ENCODE results near the gene GARIN1A. TPM values are rescaled to one million over a fixed set of nuclear protein-coding genes. Genes with fewer than 3 reads are reported as not detected.

The GARIN1A gene
- total RNA-seq, 4 donors from 2014 or later, result 0.63 to 3.5 (median 1.8) TPM

- peaks cover 0 to 2% (median 0%) of the 10 kb centered on the region in 4 donors for H3K9me3 ChIP-seq
- no peak for DNase-seq (ENCODE audit: low spot score in 2 of 2)
- no peaks in the 10 kb centered on the region for H3K36me3 ChIP-seq
- no peak overlapping the region for H3K27ac ChIP-seq
- WGBS, 2 donors, result 72% methylated on average over 3 of the region's 3 CpGs
- H3K4me3 ChIP-seq, result no peak overlapping the region
- no peaks in the 10 kb centered on the region for H3K27me3 ChIP-seq
- H3K4me1 ChIP-seq, result no peaks in the 10 kb centered on the region
- no peak for TF ChIP-seq EP300 (IDR thresholded peaks at IDR 0.05)
- no peak for TF ChIP-seq POLR2A (IDR thresholded peaks at IDR 0.05)
- no peak for TF ChIP-seq CTCF (IDR thresholded peaks at IDR 0.05)
Measured at GRCh38 chr7:128708824-128709223, 36.7 kb downstream of the GARIN1A start.

GRCh38 chr7:128710481-128710880 is 38.4 kb downstream of the GARIN1A start:
- no peaks in the 10 kb centered on the region for H3K4me1 ChIP-seq
- no peaks in the 10 kb centered on the region for H3K27me3 ChIP-seq
- H3K4me3 ChIP-seq, result no peak overlapping the region
- no peaks in the 10 kb centered on the region for H3K36me3 ChIP-seq
- DNase-seq (ENCODE audit: low spot score in 2 of 2), result no peak
- peaks cover 0 to 2% (median 0%) of the 10 kb centered on the region in 4 donors for H3K9me3 ChIP-seq
- no peak overlapping the region for H3K27ac ChIP-seq
- WGBS, 2 donors, result 78 to 83% methylated on average over 6 of the region's 6 CpGs
- TF ChIP-seq EP300 (IDR thresholded peaks at IDR 0.05) (no peak), CTCF (IDR thresholded peaks at IDR 0.05) (no peak), POLR2A (IDR thresholded peaks at IDR 0.05) (no peak)

- Histone ChIP-seq H3K36me3 (no peaks in the 10 kb centered on the region), H3K4me3 (no peak overlapping the region), H3K27me3 (no peaks in the 10 kb centered on the region), H3K27ac (no peak overlapping the region), H3K4me1 (no peaks in the 10 kb centered on the region), H3K9me3 (peaks cover 0 to 2% (median 0%) of the 10 kb centered on the region in 4 donors)
- no peak for DNase-seq (ENCODE audit: low spot score in 2 of 2)
- TF ChIP-seq EP300 (IDR thresholded peaks at IDR 0.05) (no peak), POLR2A (IDR thresholded peaks at IDR 0.05) (no peak), CTCF (IDR thresholded peaks at IDR 0.05) (no peak)
- 90 to 97% methylated on average over 2 of the region's 2 CpGs for WGBS, 2 donors
Measured at GRCh38 chr7:128713794-128714193, 41.7 kb downstream of the GARIN1A start.

GRCh38 chr7:128714701-128715495 is 42.8 kb downstream of the GARIN1A start:
- DNase-seq (ENCODE audit: low spot score in 2 of 2), result no peak
- Histone ChIP-seq H3K36me3 (no peaks in the 10 kb centered on the region), H3K4me1 (no peaks in the 10 kb centered on the region), H3K9me3 (peaks cover 0 to 2% (median 0%) of the 10 kb centered on the region in 4 donors), H3K27me3 (no peaks in the 10 kb centered on the region), H3K27ac (no peak overlapping the region), H3K4me3 (no peak overlapping the region)
- 64 to 74% methylated on average over 8 of the region's 8 CpGs for WGBS, 2 donors
- no peak for TF ChIP-seq EP300 (IDR thresholded peaks at IDR 0.05)
- no peak for TF ChIP-seq CTCF (IDR thresholded peaks at IDR 0.05)
- TF ChIP-seq POLR2A (IDR thresholded peaks at IDR 0.05), result no peak

- 89 to 91% methylated on average over 6 of the region's 6 CpGs for WGBS, 2 donors
- H3K4me3 ChIP-seq, result no peak overlapping the region
- H3K36me3 ChIP-seq, result no peaks in the 10 kb centered on the region
- no peaks in the 10 kb centered on the region for H3K27me3 ChIP-seq
- no peak overlapping the region for H3K27ac ChIP-seq
- DNase-seq (ENCODE audit: low spot score in 2 of 2), result no peak
- no peaks in the 10 kb centered on the region for H3K9me3 ChIP-seq
- TF ChIP-seq EP300 (IDR thresholded peaks at IDR 0.05) (no peak), CTCF (IDR thresholded peaks at IDR 0.05) (no peak), POLR2A (IDR thresholded peaks at IDR 0.05) (no peak)
- H3K4me1 ChIP-seq, result no peaks in the 10 kb centered on the region
Measured at GRCh38 chr7:128718967-128719642, 47.0 kb downstream of the GARIN1A start.
